HUES48 (cell line): Measurements from ENCODE around the gene PEBP1.

Source experiments
- H3K27ac ChIP-seq: one replicate; pipeline ENCODE4 v1.7.0; 2013; ENCODE audit warnings: low read depth, low read length, inconsistent platforms
- H3K27me3 ChIP-seq: 2 replicates; pipeline ENCODE4 v1.6.1; 2013; ENCODE audit warnings: mild to moderate bottlenecking, low read length; ENCODE audit not compliant: control insufficient read depth, insufficient read depth
- H3K36me3 ChIP-seq: 2 replicates; pipeline ENCODE4 v1.6.1; 2013; ENCODE audit warnings: low read length; ENCODE audit not compliant: control insufficient read depth, insufficient read depth
- H3K4me1 ChIP-seq: 2 replicates; pipeline ENCODE4 v1.6.1; 2013; ENCODE audit warnings: mild to moderate bottlenecking, low read length; ENCODE audit not compliant: control insufficient read depth, insufficient read depth
- H3K4me3 ChIP-seq: 2 replicates; pipeline ENCODE4 v1.5.1; 2013; ENCODE audit warnings: mild to moderate bottlenecking, low read depth, low read length
- H3K9ac ChIP-seq: 2 replicates; pipeline ENCODE4 v1.6.1; 2013; ENCODE audit warnings: mild to moderate bottlenecking, low read depth, low read length, moderate library complexity
- H3K9me3 ChIP-seq: 2 replicates; pipeline ENCODE4 v1.6.1; 2013; ENCODE audit warnings: low read length; ENCODE audit not compliant: control insufficient read depth, insufficient read depth

PEBP1 gene

GRCh38 chr12:118136559-118137003, 657 bp downstream of the PEBP1 start:
- Histone ChIP-seq H3K27ac (peak overlapping the region; percentile 64), H3K4me3 (peak overlapping the region; percentile 87), H3K27me3 (no peaks in the 10 kb centered on the region), H3K4me1 (no peaks in the 10 kb centered on the region; the same call in 1 of the 2 replicates), H3K9ac (peak overlapping the region; percentile 86), H3K9me3 (no peaks in the 10 kb centered on the region), H3K36me3 (peaks cover 44% of the 10 kb centered on the region)

- Histone ChIP-seq H3K9ac (peak overlapping the region; percentile 86), H3K27me3 (no peaks in the 10 kb centered on the region), H3K4me3 (peak overlapping the region; percentile 87), H3K36me3 (peaks cover 48% of the 10 kb centered on the region), H3K27ac (peak overlapping the region; percentile 64), H3K4me1 (no peaks in the 10 kb centered on the region; the same call in 1 of the 2 replicates), H3K9me3 (no peaks in the 10 kb centered on the region)
These were observed 1.3 kb downstream of the PEBP1 start for GRCh38 chr12:118137148-118137678.

DNA sequence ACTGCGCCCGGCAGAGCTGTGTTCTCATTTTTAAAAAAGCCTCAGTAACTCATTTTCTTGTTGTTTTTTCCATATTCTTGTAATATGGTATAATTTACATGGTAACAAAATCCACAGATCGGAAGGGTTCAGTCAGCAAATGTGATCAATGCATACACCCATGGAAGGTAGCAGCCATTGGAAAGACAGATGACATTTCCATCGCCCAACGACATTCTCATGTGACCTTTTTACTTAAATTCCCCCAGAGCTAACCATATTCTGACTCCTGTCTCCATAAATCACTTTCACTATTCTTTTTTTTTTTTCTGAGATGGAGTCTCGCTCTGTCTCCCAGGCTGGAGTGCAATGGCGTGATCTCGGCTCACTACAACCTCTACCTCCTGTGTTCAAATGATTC, 4.9 kb downstream of the PEBP1 start:
- no peaks in the 10 kb centered on the region for H3K9me3 ChIP-seq
- peaks cover 81% of the 10 kb centered on the region for H3K36me3 ChIP-seq
- H3K27me3 ChIP-seq = no peaks in the 10 kb centered on the region
- H3K27ac ChIP-seq = no peak overlapping the region
- no peak overlapping the region for H3K4me3 ChIP-seq
- no peaks in the 10 kb centered on the region; the same call in 1 of the 2 replicates for H3K4me1 ChIP-seq
- H3K9ac ChIP-seq = no peak overlapping the region

DNA sequence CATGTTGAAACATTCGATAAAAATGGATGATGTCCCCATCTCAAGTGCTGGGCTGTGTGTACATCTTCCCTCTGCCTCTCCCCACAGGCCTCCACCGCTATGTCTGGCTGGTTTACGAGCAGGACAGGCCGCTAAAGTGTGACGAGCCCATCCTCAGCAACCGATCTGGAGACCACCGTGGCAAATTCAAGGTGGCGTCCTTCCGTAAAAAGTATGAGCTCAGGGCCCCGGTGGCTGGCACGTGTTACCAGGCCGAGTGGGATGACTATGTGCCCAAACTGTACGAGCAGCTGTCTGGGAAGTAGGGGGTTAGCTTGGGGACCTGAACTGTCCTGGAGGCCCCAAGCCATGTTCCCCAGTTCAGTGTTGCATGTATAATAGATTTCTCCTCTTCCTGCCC, 8.6 kb downstream of the PEBP1 start:
- no peaks in the 10 kb centered on the region for H3K27me3 ChIP-seq
- H3K4me3 ChIP-seq = no peak overlapping the region
- no peaks in the 10 kb centered on the region for H3K4me1 ChIP-seq
- no peak overlapping the region for H3K9ac ChIP-seq
- peaks cover 83% of the 10 kb centered on the region for H3K36me3 ChIP-seq
- H3K9me3 ChIP-seq = no peaks in the 10 kb centered on the region
- no peak overlapping the region for H3K27ac ChIP-seq

DNA sequence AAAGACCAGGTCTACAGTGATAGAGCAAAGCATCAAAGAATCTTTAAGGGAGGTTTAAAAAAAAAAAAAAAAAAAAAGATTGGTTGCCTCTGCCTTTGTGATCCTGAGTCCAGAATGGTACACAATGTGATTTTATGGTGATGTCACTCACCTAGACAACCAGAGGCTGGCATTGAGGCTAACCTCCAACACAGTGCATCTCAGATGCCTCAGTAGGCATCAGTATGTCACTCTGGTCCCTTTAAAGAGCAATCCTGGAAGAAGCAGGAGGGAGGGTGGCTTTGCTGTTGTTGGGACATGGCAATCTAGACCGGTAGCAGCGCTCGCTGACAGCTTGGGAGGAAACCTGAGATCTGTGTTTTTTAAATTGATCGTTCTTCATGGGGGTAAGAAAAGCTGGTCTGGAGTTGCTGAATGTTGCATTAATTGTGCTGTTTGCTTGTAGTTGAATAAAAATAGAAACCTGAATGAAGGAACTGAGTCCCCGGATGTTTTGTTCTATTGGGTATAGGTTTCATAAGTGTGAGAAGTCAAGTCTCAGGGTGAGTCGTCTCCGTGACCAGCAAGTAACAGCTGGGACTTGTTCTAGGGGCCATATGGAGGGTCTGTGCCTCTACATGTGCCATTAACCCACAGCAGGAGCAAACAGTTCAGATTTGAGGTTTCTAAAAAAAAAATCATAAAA, 9.3 kb downstream of the PEBP1 start:
- Histone ChIP-seq H3K27ac (no peak overlapping the region), H3K9me3 (no peaks in the 10 kb centered on the region), H3K4me1 (no peaks in the 10 kb centered on the region), H3K9ac (no peak overlapping the region), H3K36me3 (peaks cover 82% of the 10 kb centered on the region), H3K4me3 (no peak overlapping the region), H3K27me3 (no peaks in the 10 kb centered on the region)

DNA sequence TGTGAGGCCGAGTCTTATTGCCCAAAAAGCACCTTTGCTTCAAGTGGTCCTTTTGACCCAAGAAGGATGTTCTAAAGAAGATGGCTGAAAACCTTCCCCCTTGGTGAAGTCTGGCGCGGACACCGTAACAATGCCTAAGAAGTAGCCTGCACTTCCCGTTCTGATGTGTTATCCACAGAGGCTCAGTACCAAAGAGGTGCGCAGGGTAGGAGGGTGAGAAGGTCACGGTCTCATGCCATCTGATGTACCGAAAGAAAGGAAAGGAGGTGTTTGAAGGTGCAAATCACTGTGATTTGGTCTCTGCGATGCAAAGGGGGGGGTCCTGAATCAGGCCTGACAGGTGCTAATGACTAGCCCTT, 9.9 kb downstream of the PEBP1 start:
- H3K4me3 ChIP-seq = no peak overlapping the region
- H3K4me1 ChIP-seq = no peaks in the 10 kb centered on the region
- H3K9ac ChIP-seq = no peak overlapping the region
- peaks cover 77% of the 10 kb centered on the region for H3K36me3 ChIP-seq
- H3K27me3 ChIP-seq = no peaks in the 10 kb centered on the region
- H3K27ac ChIP-seq = no peak overlapping the region
- no peaks in the 10 kb centered on the region for H3K9me3 ChIP-seq

GRCh38 chr12:118148287-118148686, 12.4 kb downstream of the PEBP1 start:
- Histone ChIP-seq H3K9ac (no peak overlapping the region), H3K4me3 (no peak overlapping the region), H3K9me3 (no peaks in the 10 kb centered on the region), H3K36me3 (peaks cover 57% of the 10 kb centered on the region), H3K4me1 (no peaks in the 10 kb centered on the region), H3K27me3 (no peaks in the 10 kb centered on the region), H3K27ac (no peak overlapping the region)

- Histone ChIP-seq H3K36me3 (peaks cover 34% of the 10 kb centered on the region), H3K27ac (no peak overlapping the region), H3K9ac (no peak overlapping the region), H3K4me3 (no peak overlapping the region), H3K27me3 (no peaks in the 10 kb centered on the region), H3K9me3 (no peaks in the 10 kb centered on the region), H3K4me1 (no peaks in the 10 kb centered on the region)
These were observed 14.7 kb downstream of the PEBP1 start for GRCh38 chr12:118150625-118151024.

- H3K9ac ChIP-seq = no peak overlapping the region
- peaks cover 23% of the 10 kb centered on the region for H3K36me3 ChIP-seq
- H3K9me3 ChIP-seq = no peaks in the 10 kb centered on the region
- H3K27ac ChIP-seq = no peak overlapping the region
- H3K4me3 ChIP-seq = no peak overlapping the region
- H3K4me1 ChIP-seq = no peaks in the 10 kb centered on the region
- no peaks in the 10 kb centered on the region for H3K27me3 ChIP-seq
These were observed 15.8 kb downstream of the PEBP1 start for GRCh38 chr12:118151755-118152154.

- H3K4me3 ChIP-seq = no peak overlapping the region
- no peaks in the 10 kb centered on the region for H3K36me3 ChIP-seq
- no peaks in the 10 kb centered on the region for H3K27me3 ChIP-seq
- peaks cover 2% of the 10 kb centered on the region for H3K4me1 ChIP-seq
- H3K9me3 ChIP-seq = no peaks in the 10 kb centered on the region
- H3K27ac ChIP-seq = no peak overlapping the region
- H3K9ac ChIP-seq = no peak overlapping the region
These were observed 24.6 kb downstream of the PEBP1 start for GRCh38 chr12:118160536-118160935.

GRCh38 chr12:118164798-118165486, 29.0 kb downstream of the PEBP1 start:
- H3K4me1 ChIP-seq = peaks cover 2% of the 10 kb centered on the region
- H3K4me3 ChIP-seq = no peak overlapping the region
- H3K27me3 ChIP-seq = no peaks in the 10 kb centered on the region
- H3K36me3 ChIP-seq = no peaks in the 10 kb centered on the region
- no peak overlapping the region for H3K27ac ChIP-seq
- H3K9ac ChIP-seq = no peak overlapping the region
- no peaks in the 10 kb centered on the region for H3K9me3 ChIP-seq
